Metanephros (tissue), 2 donors: ENCODE results near the gene SLC6A15. TPM values are rescaled to one million over a fixed set of nuclear protein-coding genes. Genes with fewer than 3 reads are reported as not detected.

Experiments used
- small RNA-seq: library from RNA; depleted of rRNA; stranded (forward); fragments of <200 nt; gene quantifications from one replicate; pipeline ENCODE3, GENCODE V24; 2014; ENCODE audit warnings: low replicate concordance
- total RNA-seq: library from RNA; depleted of rRNA; stranded (reverse); fragments of >200 nt; gene quantifications from one replicate; pipeline ENCODE4 v1.2.3, GENCODE V29; 2014

SLC6A15 gene
- 0.58 TPM for total RNA-seq

DNA sequence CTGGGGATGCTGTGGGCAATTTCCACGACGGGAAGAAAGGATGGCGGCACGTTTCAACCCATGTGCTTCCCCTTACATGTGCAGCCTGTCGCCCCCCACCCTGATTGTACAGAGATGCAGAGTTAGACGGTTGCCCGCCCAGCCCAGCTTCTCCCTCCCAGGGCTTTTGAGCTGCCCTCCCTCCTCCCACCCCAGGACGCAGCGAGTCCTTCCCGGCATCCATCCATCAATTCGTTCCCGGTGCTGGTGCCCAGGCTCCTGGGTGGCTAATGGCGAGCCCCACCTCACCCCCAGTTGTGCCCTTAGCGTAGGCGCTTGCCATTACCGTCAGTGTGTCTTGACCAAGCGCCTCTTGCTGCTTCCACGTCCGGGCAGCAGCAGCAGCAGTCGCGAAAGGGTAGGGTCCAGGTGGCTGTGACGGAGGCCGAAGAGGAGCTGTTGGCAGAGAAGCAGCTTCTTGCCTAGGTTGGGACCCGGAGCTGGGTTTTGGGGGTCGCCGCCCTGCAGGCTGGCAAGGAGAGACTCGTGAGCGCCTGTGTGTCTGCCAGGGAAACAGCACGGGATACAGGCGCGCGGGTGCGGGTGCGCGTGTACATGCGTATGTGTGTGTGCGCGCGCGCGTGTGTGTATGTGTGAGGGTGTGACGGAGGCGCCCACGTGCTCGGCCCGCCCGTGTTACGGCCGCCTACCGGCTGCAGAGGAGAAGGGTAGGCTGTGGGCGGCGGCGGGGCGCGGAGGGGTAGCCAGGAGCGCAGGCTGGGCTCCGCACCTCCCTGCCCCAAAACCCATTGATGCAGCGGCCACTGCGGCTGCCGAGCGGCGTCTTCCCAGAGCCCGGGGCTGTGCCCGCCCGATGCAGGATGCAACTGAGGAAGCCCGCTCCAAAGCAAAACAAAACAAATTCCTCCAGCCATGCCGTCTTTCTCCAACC lies at the start of gene SLC6A15:
Gene SLC6A15, minus strand, starts transcription at position 602 of the 931 bp plus-strand sequence. CDS start 20,679 bp downstream, outside the sequence.

Small RNAs within 50 kb of the gene (small RNA-seq; reads per million reads assigned to genes)
- gene AC128657.1, result not detected

Other genes starting within 250 kb of the SLC6A15 start
- 0.41 TPM for gene TSPAN19, start 123.5 kb upstream of the SLC6A15 start, total RNA-seq
- gene LRRIQ1, start 123.6 kb upstream of the SLC6A15 start, total RNA-seq, result 17.0 TPM